GM23248 (cell line): ENCODE measurements around the gene GPR173.

Experiments
- EZH2 ChIP-seq: fragments of 200-600 bp; sonication (generic); IDR thresholded peaks from 2 replicates; pipeline ENCODE4 v1.6.1; 2018; ENCODE audit warnings: antibody characterized with exemption, mild to moderate bottlenecking; ENCODE audit not compliant: insufficient read depth, poor library complexity, severe bottlenecking
- EZH2phosphoT487 ChIP-seq: fragments of 200-600 bp; sonication (generic); IDR thresholded peaks from 2 replicates; pipeline ENCODE4 v1.6.1; 2018; ENCODE audit warnings: antibody characterized with exemption, moderate library complexity, mild to moderate bottlenecking, low read depth; ENCODE audit not compliant: insufficient read depth

DNA sequence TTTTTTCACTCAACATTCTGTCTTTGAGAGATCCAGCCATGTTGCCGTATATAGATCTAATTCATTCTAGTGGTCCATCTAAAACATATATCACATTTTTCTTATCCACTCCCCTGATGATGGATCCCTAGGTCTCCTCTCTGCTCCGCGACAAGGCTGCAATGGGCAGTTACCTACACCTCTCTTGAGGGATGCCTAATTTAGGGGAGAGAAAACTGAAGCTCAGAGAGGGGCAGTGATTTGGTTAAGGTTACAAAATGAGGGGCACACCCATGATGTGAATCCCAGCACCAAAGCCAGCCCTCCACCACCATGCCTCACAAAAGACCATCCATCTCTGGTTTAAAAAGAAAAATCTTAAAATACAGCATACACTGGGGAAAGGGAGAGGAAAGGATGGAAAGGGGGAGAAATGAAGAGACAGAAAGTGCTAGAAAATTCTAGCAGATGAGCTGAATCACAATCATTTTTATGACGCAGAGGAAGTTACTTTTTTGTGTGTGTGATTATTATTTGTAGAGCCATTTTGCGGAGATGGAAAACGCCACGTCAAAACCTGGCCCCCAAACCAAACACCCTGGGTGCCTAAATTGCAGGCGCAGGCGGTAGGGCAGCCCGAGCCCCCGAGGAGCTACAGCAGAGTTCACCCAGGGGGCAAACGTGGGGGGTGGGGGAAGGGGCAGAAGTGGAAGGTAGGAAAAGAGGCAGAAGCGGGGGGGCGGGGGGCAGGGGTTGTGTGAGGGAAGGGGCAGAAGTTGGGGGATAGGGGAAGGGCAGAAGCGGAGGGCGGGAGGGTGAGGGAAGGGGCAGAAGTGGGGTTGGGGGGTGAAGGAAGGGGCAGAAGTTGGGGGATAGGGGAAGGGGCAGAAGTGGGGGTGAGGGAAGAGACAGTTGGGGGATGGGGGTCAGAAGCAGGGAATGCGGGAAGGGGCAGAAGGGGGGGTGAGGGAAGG lies 32.3 kb downstream of the GPR173 start:
- TF ChIP-seq EZH2 (no peak), EZH2phosphoT487 (no peak)
